PC-3 (cell line): ENCODE data around the gene KCNK3. TPM values are rescaled to one million over a fixed set of nuclear protein-coding genes. Genes with fewer than 3 reads are reported as not detected.

ENCODE experiments used
- ATAC-seq: fragments of 200-7000 bp; cut with Tn5 transposase; 2 replicates; pipeline ENCODE4 v1.9.1; 2020; ENCODE audit warnings: mild to moderate bottlenecking, moderate library complexity
- BruUV-seq: library from RNA; stranded (reverse); fragments of 400-500 nt; replicated peaks from 2 replicates; lab custom pipeline; 2021; lab: Mats Ljungman, UMichigan
- CTCF ChIA-PET: fragments of 300-600 bp; sonication (Branson Sonifier 250); formaldehyde crosslinking; loops from one replicate; lab custom pipeline; 2022; ENCODE audit warnings: antibody characterized with exemption; lab: Charles Lee
- POLR2A ChIA-PET: fragments of 300-600 bp; sonication (Branson Sonifier 250); formaldehyde crosslinking; loops from one replicate; lab custom pipeline; 2022; ENCODE audit warnings: antibody characterized with exemption; ENCODE audit not compliant: unreplicated experiment; lab: Charles Lee
- DNase-seq: peaks from one replicate; pipeline ENCODE4 v3.0.0-alpha.2; 2015
- H2AFZ ChIP-seq: fragments of 300-600 bp; sonication (generic); 2 replicates; pipeline ENCODE4 v1.6.0; 2016; ENCODE audit warnings: antibody characterized with exemption, low read length
- H3F3A ChIP-seq: fragments of 300-600 bp; sonication (generic); one replicate; pipeline ENCODE4 v1.6.0; 2017; ENCODE audit warnings: antibody characterized with exemption, low read length, control low read depth, mild to moderate bottlenecking; ENCODE audit not compliant: unreplicated experiment
- H3K27ac ChIP-seq: fragments of 300-600 bp; sonication (generic); 2 replicates; pipeline ENCODE4 v1.5.1; 2016; ENCODE audit warnings: mild to moderate bottlenecking, low read length
- H3K27me3 ChIP-seq: fragments of 300-600 bp; sonication (generic); 2 replicates; pipeline ENCODE4 v1.6.1; 2016; ENCODE audit warnings: low read length, mixed read lengths
- H3K36me3 ChIP-seq: fragments of 300-600 bp; sonication (generic); 2 replicates; pipeline ENCODE4 v1.6.1; 2016; ENCODE audit warnings: low read depth, mixed run types, low read length, mixed read lengths
- H3K4me1 ChIP-seq: fragments of 300-600 bp; sonication (generic); 2 replicates; pipeline ENCODE4 v1.5.1; 2016; ENCODE audit warnings: low read length; ENCODE audit not compliant: insufficient read depth
- H3K4me2 ChIP-seq: fragments of 300-600 bp; sonication (generic); 2 replicates; pipeline ENCODE4 v1.6.0; 2016; ENCODE audit warnings: low read length
- H3K4me3 ChIP-seq: fragments of 300-600 bp; sonication (generic); 2 replicates; pipeline ENCODE4 v1.5.1; 2016; ENCODE audit warnings: mild to moderate bottlenecking, low read length, mixed read lengths
- H3K79me2 ChIP-seq: fragments of 300-600 bp; sonication (generic); 2 replicates; pipeline ENCODE4 v1.6.1; 2017; ENCODE audit warnings: low read length, mixed read lengths
- H3K9ac ChIP-seq: fragments of 300-600 bp; sonication (generic); 2 replicates; pipeline ENCODE4 v1.6.0; 2016; ENCODE audit warnings: mild to moderate bottlenecking, low read length
- H3K9me2 ChIP-seq: fragments of 300-600 bp; sonication (generic); replicated peaks from 2 replicates; pipeline ENCODE4 v1.6.1; 2016; ENCODE audit warnings: mixed run types, low read length, mixed read lengths
- H3K9me3 ChIP-seq: fragments of 300-600 bp; sonication (generic); 2 replicates; pipeline ENCODE4 v1.6.1; 2016; ENCODE audit warnings: low read length, mixed read lengths
- H4K20me1 ChIP-seq: fragments of 300-600 bp; sonication (generic); 2 replicates; pipeline ENCODE4 v1.6.1; 2016; ENCODE audit warnings: low read length, mixed read lengths
- EZH2 ChIP-seq: fragments of 300-600 bp; sonication (generic); IDR thresholded peaks from one replicate; pipeline ENCODE4 v1.6.1; 2017; ENCODE audit warnings: antibody characterized with exemption, mild to moderate bottlenecking, low read length; ENCODE audit not compliant: unreplicated experiment
- EZH2phosphoT487 ChIP-seq: fragments of 300-600 bp; sonication (generic); IDR thresholded peaks from 2 replicates; pipeline ENCODE4 v1.6.1; 2018; ENCODE audit warnings: mild to moderate bottlenecking, antibody characterized with exemption, low read length, borderline replicate concordance
- intact Hi-C: fragments of 100-400 bp; cut with micrococcal nuclease; formaldehyde crosslinking; loops from 2 replicates; pipeline ENCODE4 v1.9.0; 2023
- total RNA-seq: library from RNA; depleted of rRNA; stranded (reverse); fragments of >200 nt; gene quantifications from 2 replicates; pipeline ENCODE4 v1.2.3, GENCODE V29; 2014
- TF ChIP-seq, protein P1 (sequence below): fragments of 300-600 bp; sonication (generic); conservative IDR thresholded peaks from 2 replicates; pipeline ENCODE4 v1.5.1; 2017; ENCODE audit warnings: antibody characterized with exemption, low read depth, mild to moderate bottlenecking, low read length

KCNK3 gene
- total RNA-seq, 1 experiment from 2014 or later, result 0.04 TPM

- no peaks in the 10 kb centered on the region for H3K36me3 ChIP-seq
- intact Hi-C loops, result no loop called here
- H3K27ac ChIP-seq, result no peak overlapping the region
- no TSS peak for BruUV-seq
- no peak overlapping the region for H3K4me3 ChIP-seq
- H3K4me1 ChIP-seq, result peaks cover 31% of the 10 kb centered on the region
- ATAC-seq (no peak), DNase-seq (no peak)
- ChIA-PET POLR2A (no interaction called here), CTCF (no interaction called here)
- no peak overlapping the region for H3K4me2 ChIP-seq
- no peak overlapping the region for H3K9ac ChIP-seq
- no peaks in the 10 kb centered on the region for H3F3A ChIP-seq
- no peak overlapping the region for H2AFZ ChIP-seq
- no peaks in the 10 kb centered on the region for H3K27me3 ChIP-seq
- H4K20me1 ChIP-seq, result no peaks in the 10 kb centered on the region
- H3K9me3 ChIP-seq, result no peaks in the 10 kb centered on the region
- no peaks in the 10 kb centered on the region for H3K9me2 ChIP-seq
- no peak for TF ChIP-seq EZH2
- TF ChIP-seq, protein P1, sequence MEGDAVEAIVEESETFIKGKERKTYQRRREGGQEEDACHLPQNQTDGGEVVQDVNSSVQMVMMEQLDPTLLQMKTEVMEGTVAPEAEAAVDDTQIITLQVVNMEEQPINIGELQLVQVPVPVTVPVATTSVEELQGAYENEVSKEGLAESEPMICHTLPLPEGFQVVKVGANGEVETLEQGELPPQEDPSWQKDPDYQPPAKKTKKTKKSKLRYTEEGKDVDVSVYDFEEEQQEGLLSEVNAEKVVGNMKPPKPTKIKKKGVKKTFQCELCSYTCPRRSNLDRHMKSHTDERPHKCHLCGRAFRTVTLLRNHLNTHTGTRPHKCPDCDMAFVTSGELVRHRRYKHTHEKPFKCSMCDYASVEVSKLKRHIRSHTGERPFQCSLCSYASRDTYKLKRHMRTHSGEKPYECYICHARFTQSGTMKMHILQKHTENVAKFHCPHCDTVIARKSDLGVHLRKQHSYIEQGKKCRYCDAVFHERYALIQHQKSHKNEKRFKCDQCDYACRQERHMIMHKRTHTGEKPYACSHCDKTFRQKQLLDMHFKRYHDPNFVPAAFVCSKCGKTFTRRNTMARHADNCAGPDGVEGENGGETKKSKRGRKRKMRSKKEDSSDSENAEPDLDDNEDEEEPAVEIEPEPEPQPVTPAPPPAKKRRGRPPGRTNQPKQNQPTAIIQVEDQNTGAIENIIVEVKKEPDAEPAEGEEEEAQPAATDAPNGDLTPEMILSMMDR, result no peak
- no peak for TF ChIP-seq EZH2phosphoT487
- no peaks in the 10 kb centered on the region for H3K79me2 ChIP-seq
Observed at GRCh38 chr2:26725521-26725820, 32.9 kb downstream of the KCNK3 start.

DNA sequence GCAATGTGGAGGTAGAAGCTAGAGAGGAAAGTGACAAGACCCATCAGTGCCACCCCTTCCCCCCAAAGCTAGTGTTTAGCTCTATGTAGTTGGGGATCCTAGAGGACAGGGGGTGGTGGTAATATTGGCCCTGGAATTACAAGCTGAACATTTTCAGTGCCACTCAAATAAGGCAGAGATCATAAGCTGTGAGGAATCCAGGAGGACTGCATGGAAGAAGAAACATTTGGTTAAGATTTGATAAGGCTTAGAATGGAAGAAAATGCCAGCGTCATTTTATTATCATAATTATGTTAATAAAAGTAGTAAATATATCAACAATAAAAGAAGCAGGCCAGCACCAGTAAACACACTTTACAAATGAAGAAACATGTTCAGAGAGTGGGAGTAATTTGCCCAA lies 33.7 kb downstream of the KCNK3 start:
- Histone ChIP-seq H2AFZ (no peak overlapping the region), H3K9ac (no peak overlapping the region), H4K20me1 (no peaks in the 10 kb centered on the region), H3K4me3 (no peak overlapping the region), H3K9me2 (no peaks in the 10 kb centered on the region), H3K27me3 (no peaks in the 10 kb centered on the region), H3K4me1 (peaks cover 24% of the 10 kb centered on the region), H3K79me2 (no peaks in the 10 kb centered on the region), H3K9me3 (no peaks in the 10 kb centered on the region), H3K36me3 (no peaks in the 10 kb centered on the region), H3K4me2 (no peak overlapping the region), H3K27ac (no peak overlapping the region), H3F3A (no peaks in the 10 kb centered on the region)
- POLR2A ChIA-PET, result no interaction called here
- intact Hi-C loops, result no loop called here
- TF ChIP-seq EZH2 (no peak), EZH2phosphoT487 (no peak)
- TF ChIP-seq, protein P1, result no peak
- CTCF ChIA-PET, result no interaction called here
- no peak for ATAC-seq
- DNase-seq, result no peak
- no TSS peak for BruUV-seq

DNA sequence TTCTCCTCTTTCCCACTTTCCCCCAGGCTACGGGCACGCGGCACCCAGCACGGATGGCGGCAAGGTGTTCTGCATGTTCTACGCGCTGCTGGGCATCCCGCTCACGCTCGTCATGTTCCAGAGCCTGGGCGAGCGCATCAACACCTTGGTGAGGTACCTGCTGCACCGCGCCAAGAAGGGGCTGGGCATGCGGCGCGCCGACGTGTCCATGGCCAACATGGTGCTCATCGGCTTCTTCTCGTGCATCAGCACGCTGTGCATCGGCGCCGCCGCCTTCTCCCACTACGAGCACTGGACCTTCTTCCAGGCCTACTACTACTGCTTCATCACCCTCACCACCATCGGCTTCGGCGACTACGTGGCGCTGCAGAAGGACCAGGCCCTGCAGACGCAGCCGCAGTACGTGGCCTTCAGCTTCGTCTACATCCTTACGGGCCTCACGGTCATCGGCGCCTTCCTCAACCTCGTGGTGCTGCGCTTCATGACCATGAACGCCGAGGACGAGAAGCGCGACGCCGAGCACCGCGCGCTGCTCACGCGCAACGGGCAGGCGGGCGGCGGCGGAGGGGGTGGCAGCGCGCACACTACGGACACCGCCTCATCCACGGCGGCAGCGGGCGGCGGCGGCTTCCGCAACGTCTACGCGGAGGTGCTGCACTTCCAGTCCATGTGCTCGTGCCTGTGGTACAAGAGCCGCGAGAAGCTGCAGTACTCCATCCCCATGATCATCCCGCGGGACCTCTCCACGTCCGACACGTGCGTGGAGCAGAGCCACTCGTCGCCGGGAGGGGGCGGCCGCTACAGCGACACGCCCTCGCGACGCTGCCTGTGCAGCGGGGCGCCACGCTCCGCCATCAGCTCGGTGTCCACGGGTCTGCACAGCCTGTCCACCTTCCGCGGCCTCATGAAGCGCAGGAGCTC lies 35.4 kb downstream of the KCNK3 start:
- Histone ChIP-seq H2AFZ (no peak overlapping the region), H3K4me3 (no peak overlapping the region), H3K27me3 (no peaks in the 10 kb centered on the region), H3F3A (no peaks in the 10 kb centered on the region), H3K9me3 (no peaks in the 10 kb centered on the region), H3K4me2 (no peak overlapping the region), H3K9ac (no peak overlapping the region), H3K27ac (no peak overlapping the region), H3K79me2 (no peaks in the 10 kb centered on the region), H3K4me1 (peaks cover 16% of the 10 kb centered on the region), H4K20me1 (no peaks in the 10 kb centered on the region), H3K9me2 (no peaks in the 10 kb centered on the region), H3K36me3 (no peaks in the 10 kb centered on the region)
- ChIA-PET POLR2A (no interaction called here), CTCF (no interaction called here)
- DNase-seq (no peak), ATAC-seq (no peak)
- no TSS peak for BruUV-seq
- TF ChIP-seq, protein P1, result no peak
- TF ChIP-seq EZH2 (no peak), EZH2phosphoT487 (no peak)
- intact Hi-C loops, result no loop called here
